ENCODE data around the gene SAMD4A. TPM values are rescaled to one million over a fixed set of nuclear protein-coding genes. Genes with fewer than 3 reads are reported as not detected.

SAMD4A gene
- polyA plus RNA-seq, 3 donors = 3.2 to 8.6 (median 4.2) TPM

DNA sequence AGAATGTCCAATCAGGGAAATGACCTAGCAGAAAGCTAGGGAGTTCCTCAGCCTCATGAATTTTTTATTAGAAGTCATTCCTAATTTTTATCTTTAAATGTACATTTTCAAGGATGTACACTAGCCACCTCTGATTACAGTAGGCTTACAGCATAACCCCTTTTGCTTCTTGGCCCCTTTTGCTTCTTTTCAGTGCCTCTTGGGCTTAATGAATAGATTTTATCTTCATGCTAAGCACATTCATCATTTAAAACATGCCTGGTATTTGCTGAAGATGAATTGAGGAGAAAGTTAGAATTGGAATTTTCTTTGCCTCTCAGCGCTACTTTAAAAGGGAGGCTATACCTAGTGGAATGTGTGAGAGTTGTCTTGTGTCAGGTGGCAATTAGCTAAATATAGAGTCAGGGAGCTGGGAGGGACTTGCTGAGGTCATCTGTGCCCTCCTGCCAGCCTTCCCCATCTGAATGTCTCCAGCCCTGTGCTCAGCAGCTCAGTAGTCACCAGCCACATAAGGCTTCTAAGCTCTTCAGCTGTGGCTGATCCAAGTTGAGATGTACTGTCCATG lies 132.1 kb downstream of the SAMD4A start:
- WGBS (ENCODE audit: insufficient coverage) = 100% methylated on average over 1 of the region's 1 CpG

GRCh38 chr14:54699735-54700134 lies 132.8 kb downstream of the SAMD4A start:
- Histone ChIP-seq H2AFZ (ENCODE audit: insufficient read depth, low read depth, low read length, poor library complexity, severe bottlenecking) (no peak overlapping the region), H3K4me3 (replicated peaks in 1 of 3; ENCODE audit: low read depth in 2 of 3, low read length in 3 of 3) (no peak overlapping the region), H3K36me3 (replicated peaks in 1 of 2; ENCODE audit: control insufficient read depth in 1 of 2, insufficient read depth in 2 of 2, low read length in 2 of 2) (no peaks in the 10 kb centered on the region), H3K79me2 (ENCODE audit: insufficient read depth, low read length) (no peaks in the 10 kb centered on the region), H3K4me1 (ENCODE audit: control insufficient read depth in 1 of 2, insufficient read depth in 2 of 2, low read length in 2 of 2) (no peaks in the 10 kb centered on the region), H3K27ac (ENCODE audit: low read depth in 1 of 2, low read length in 2 of 2) (no peak overlapping the region), H3K4me2 (replicated peaks; ENCODE audit: extremely low read depth, low read length, poor library complexity, severe bottlenecking) (no peak overlapping the region), H3K9me3 (replicated peaks in 1 of 2; ENCODE audit: control insufficient read depth in 1 of 2, insufficient read depth in 1 of 2, low read length in 2 of 2) (no peaks in the 10 kb centered on the region), H3K27me3 (ENCODE audit: control insufficient read depth in 2 of 2, insufficient read depth in 2 of 2, low read length in 2 of 2) (no peaks in the 10 kb centered on the region), H4K20me1 (ENCODE audit: insufficient read depth, low read length) (no peaks in the 10 kb centered on the region), H3K9ac (ENCODE audit: insufficient read depth, low read length, poor library complexity, severe bottlenecking) (no peak overlapping the region)
- Mint-ChIP-seq H3K4me1 (peaks cover 4% of the 10 kb centered on the region), H3K9me3 (peaks cover 0 to 3% (median 0%) of the 10 kb centered on the region in 7 donors), H3K27ac (no peak overlapping the region), H3K27me3 (ENCODE audit: low read depth in 3 of 3) (peaks cover 0 to 4% (median 2%) of the 10 kb centered on the region in 3 donors), H3K4me3 (no peak overlapping the region), H3K36me3 (no peaks in the 10 kb centered on the region)
- WGBS (ENCODE audit: insufficient coverage) = 80% methylated on average over 1 of the region's 3 CpGs
- TF ChIP-seq, protein P1, sequence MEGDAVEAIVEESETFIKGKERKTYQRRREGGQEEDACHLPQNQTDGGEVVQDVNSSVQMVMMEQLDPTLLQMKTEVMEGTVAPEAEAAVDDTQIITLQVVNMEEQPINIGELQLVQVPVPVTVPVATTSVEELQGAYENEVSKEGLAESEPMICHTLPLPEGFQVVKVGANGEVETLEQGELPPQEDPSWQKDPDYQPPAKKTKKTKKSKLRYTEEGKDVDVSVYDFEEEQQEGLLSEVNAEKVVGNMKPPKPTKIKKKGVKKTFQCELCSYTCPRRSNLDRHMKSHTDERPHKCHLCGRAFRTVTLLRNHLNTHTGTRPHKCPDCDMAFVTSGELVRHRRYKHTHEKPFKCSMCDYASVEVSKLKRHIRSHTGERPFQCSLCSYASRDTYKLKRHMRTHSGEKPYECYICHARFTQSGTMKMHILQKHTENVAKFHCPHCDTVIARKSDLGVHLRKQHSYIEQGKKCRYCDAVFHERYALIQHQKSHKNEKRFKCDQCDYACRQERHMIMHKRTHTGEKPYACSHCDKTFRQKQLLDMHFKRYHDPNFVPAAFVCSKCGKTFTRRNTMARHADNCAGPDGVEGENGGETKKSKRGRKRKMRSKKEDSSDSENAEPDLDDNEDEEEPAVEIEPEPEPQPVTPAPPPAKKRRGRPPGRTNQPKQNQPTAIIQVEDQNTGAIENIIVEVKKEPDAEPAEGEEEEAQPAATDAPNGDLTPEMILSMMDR (IDR thresholded peaks at IDR 0.05) = no peak
- intact Hi-C loops (cut with micrococcal nuclease) = no loop called here
- no peak for DNase-seq

More for the DNA sequence above, 132.1 kb downstream of the SAMD4A start:
- H3K27ac ChIP-seq (ENCODE audit: low read depth in 1 of 2, low read length in 2 of 2) = no peak overlapping the region
- H3K9me3 ChIP-seq (replicated peaks in 1 of 2; ENCODE audit: control insufficient read depth in 1 of 2, insufficient read depth in 1 of 2, low read length in 2 of 2) = no peaks in the 10 kb centered on the region
- H3K4me3 ChIP-seq (replicated peaks in 1 of 3; ENCODE audit: low read depth in 2 of 3, low read length in 3 of 3) = no peak overlapping the region
- H3K79me2 ChIP-seq (ENCODE audit: insufficient read depth, low read length) = no peaks in the 10 kb centered on the region
- H3K4me1 Mint-ChIP-seq = peaks cover 4% of the 10 kb centered on the region
- H3K4me1 ChIP-seq (ENCODE audit: control insufficient read depth in 1 of 2, insufficient read depth in 2 of 2, low read length in 2 of 2) = no peaks in the 10 kb centered on the region
- H3K36me3 ChIP-seq (replicated peaks in 1 of 2; ENCODE audit: control insufficient read depth in 1 of 2, insufficient read depth in 2 of 2, low read length in 2 of 2) = no peaks in the 10 kb centered on the region
- H3K4me2 ChIP-seq (replicated peaks; ENCODE audit: extremely low read depth, low read length, poor library complexity, severe bottlenecking) = no peak overlapping the region
- no peaks in the 10 kb centered on the region for H3K36me3 Mint-ChIP-seq
- no peak overlapping the region for H3K9ac ChIP-seq (ENCODE audit: insufficient read depth, low read length, poor library complexity, severe bottlenecking)
- H3K27ac Mint-ChIP-seq = no peak overlapping the region
- TF ChIP-seq, protein P1 (IDR thresholded peaks at IDR 0.05) = no peak
- H3K4me3 Mint-ChIP-seq = no peak overlapping the region
- H4K20me1 ChIP-seq (ENCODE audit: insufficient read depth, low read length) = no peaks in the 10 kb centered on the region
- H2AFZ ChIP-seq (ENCODE audit: insufficient read depth, low read depth, low read length, poor library complexity, severe bottlenecking) = no peak overlapping the region
- no peaks in the 10 kb centered on the region for H3K27me3 ChIP-seq (ENCODE audit: control insufficient read depth in 2 of 2, insufficient read depth in 2 of 2, low read length in 2 of 2)
- H3K27me3 Mint-ChIP-seq (ENCODE audit: low read depth in 3 of 3) = peaks cover 0 to 4% (median 2%) of the 10 kb centered on the region in 3 donors
- H3K9me3 Mint-ChIP-seq = peaks cover 0 to 3% (median 0%) of the 10 kb centered on the region in 7 donors
- intact Hi-C loops (cut with micrococcal nuclease) = no loop called here
- no peak for DNase-seq
